HG03520 (cell line): ENCODE data around the gene ANKLE1.
"Not testable (repeated sequence)": the region's sequence is repeated elsewhere in the genome, so short reads cannot be mapped to it uniquely, and the experiment has no call there.

Experiments used
- ATAC-seq: cut with Tn5 transposase; IDR thresholded peaks from one replicate; pipeline ENCODE4 v1.9.1; 2021; ENCODE audit warnings: mild to moderate bottlenecking, moderate library complexity; ENCODE audit not compliant: unreplicated experiment

Gene ANKLE1

DNA sequence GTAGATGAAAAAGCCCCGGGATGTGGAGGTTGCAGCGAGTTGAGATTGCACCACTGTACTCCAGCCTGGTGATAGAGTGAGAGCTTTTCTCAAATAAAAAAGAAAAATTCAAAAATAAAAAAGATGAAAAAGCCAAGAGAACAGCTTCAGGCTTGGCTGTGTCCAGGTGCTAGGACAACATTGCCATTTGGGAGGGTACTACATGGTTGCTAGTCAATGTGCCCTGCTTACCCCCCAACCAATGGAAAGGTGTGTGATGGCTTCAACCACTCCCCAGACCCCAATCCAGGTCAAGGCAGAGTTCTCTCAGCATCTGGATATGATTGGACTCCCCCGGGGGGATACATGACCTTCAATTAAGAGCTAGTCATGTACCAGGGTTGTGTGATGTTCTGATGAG is 2.3 kb upstream of the ANKLE1 start:
- ATAC-seq = no peak

DNA sequence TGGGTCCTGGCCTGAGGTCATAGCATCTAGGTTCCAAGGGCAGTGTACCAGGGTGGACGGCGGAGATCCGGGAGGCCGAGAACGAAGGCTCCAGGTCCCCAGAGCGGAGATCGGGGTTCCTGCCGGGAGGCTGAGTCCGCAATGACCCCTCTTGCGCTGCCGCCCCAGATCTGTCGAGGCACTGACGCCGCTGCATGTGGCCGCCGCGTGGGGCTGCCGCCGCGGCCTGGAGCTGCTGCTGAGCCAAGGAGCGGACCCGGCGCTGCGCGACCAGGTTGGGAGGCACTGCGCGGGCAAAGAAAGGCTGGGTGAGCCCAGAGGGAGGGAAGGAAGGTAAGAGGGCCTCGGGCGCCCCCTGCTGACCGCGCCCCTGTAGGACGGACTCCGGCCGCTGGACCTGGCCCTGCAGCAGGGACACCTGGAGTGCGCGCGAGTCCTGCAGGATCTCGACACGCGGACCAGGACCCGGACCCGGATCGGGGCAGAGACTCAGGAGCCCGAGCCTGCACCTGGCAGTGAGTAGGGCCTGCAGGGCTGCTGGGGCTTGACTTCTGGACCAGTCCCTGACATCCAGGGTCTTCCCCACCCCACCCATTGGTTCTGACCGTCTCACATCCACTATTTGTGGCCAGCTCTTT is 906 bp downstream of the ANKLE1 start:
- ATAC-seq = peak; percentile 72

DNA sequence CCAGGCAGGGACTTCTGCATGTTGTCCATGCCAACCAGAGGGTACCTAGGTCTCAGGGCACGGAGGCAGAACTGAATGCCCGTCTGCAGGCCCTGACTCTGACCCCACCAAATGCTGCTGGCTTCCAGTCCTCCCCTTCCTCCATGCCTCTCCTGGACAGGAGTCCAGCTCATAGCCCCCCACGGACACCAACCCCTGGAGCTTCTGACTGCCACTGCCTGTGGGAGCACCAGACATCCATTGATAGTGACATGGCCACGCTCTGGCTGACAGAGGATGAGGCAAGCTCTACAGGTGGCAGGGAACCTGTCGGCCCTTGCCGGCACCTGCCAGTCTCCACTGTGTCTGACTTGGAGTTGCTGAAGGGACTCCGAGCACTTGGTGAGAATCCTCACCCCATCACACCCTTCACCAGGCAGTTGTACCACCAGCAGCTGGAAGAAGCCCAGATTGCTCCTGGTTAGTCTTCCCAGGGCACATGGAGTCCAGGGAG is 1.8 kb downstream of the ANKLE1 start:
- ATAC-seq = no peak

DNA sequence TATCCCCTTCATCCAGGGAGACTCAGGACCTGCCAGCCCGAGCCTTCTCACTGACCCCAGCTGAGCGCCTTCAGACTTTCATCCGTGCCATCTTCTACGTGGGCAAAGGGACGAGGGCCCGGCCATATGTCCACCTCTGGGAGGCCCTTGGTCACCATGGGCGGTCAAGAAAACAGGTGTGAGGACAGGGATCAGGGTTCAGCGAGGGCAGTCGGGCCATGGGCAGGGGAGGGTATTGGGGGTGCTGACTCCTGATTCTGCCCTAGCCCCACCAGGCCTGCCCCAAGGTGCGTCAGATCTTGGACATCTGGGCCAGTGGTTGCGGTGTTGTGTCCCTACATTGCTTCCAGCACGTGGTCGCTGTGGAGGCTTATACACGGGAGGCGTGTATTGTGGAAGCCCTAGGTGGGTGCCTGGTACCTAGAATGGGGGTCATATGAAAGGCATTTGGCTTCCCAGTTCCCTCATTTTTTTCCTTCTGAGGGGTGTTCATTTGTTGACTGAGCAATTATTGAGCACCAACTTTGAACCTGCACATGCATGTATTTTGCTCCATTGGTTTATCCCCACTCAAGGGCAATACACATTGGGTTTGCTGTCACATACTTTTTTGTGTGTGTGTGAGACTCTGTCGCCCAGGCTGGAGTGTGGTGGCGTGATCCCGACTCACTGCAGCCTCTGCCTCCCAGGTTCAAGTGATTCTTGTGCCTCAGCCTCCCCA is 3.9 kb downstream of the ANKLE1 start:
- no peak for ATAC-seq

DNA sequence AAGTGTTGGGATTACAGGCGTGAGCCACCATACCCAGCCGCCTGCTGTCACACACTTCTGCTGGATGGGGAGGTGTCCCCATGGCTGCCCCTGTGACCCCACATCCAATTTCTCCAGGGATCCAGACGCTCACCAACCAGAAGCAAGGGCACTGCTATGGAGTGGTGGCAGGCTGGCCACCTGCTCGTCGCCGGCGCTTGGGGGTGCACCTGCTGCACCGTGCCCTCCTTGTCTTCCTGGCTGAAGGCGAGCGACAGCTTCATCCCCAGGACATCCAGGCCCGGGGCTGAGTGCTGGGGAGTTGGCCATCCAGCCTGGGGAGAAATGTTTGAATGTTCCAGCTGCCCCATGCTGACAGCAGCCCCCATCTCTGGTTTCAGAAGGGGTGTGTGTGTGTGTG is 4.6 kb downstream of the ANKLE1 start:
- no peak for ATAC-seq

DNA sequence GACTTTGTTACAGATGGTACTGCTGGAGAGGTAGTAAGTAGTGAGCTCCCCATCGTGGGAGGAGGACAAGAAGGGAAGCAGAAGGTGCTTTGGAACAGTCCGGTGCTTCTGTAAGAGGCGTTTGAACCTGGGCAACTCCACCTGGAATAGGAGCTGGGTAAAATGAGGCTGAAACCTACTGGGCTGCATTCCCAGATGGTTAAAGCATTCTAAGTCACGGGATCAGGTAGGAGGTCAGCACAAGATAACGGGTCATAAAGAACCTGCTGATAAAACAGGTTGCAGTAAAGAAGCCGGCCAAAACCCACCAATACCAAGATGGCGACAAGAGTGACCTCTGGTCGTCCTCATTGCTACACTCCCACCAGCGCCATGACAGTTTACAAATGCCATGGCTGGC is 5.1 kb downstream of the ANKLE1 start:
- no peak for ATAC-seq

DNA sequence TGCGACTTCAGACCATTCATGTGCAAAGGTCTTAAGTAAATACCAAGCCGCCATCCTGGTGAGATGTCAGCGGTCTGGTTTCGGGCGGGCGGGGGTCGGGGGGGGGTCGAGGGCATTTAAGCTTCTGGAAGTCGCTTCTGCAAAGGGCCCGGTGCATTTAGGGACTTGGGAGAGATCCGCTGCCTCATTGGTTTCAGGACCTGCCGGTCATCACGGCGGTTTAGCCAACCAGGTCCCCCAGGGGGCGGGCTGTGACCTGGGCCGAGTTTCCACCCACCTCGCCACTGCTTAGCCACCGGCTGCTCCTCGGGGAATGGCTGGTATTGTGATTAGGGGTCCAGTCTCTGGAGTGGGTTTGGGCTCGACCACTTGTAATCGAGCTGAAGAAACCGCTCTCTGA is 7.8 kb downstream of the ANKLE1 start:
- no peak for ATAC-seq

DNA sequence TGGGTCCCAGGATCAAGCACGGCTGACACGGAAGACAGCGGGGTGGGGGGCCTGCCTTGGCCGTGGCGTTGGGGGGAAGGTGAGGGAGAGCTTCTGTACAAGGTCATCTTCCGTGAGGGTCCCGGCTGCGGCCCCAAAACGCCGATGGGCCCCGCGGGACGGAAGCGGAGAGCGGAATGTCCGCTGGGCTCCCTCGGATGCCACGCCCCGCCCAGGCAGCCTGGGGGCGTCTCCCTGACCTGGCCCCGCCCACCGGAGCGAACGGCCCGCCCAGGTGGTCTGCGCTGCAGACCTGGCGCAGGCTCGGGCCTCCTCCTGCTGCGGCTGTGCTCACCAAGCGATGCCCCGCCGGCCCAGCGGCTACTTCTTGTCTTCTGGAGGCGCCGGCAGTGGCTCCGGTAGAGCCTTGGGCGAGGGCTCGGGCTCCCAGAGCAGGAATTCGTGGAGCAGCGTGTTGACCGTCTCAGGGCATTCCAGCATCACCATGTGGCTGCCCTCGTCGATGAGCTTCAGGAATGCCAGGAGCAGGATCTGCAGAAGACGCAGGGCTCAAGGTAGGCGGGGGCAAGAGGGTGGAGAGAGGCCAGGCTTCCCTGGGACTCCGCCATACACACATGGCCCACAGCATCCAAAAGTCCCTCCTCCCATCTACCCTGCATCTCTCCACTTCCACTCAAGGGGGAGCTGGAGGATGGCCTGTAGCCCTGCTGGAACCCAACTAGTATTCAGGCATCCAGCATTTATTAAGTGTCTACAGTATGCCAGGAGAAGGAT is 10.8 kb downstream of the ANKLE1 start:
- no peak for ATAC-seq

DNA sequence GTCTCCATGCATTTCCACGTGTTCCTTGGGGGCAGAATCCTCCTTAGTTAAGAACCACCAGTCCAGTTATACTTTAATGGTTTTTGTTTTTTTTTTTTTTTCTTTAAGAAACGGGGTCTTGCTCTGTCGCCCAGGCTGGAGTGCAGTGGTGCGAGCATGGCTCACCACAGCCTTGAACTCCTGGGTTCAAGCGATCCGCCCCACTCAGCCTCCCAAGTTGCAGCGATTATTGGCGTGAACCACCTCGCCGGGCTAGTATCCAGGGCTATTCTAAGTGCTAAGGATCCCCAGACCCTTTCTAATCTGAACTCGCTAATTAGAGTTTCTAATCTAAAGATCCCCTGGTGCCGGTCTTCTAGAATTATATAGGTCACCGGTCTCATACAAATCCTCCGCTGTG is 11.9 kb downstream of the ANKLE1 start:
- ATAC-seq = no peak

DNA sequence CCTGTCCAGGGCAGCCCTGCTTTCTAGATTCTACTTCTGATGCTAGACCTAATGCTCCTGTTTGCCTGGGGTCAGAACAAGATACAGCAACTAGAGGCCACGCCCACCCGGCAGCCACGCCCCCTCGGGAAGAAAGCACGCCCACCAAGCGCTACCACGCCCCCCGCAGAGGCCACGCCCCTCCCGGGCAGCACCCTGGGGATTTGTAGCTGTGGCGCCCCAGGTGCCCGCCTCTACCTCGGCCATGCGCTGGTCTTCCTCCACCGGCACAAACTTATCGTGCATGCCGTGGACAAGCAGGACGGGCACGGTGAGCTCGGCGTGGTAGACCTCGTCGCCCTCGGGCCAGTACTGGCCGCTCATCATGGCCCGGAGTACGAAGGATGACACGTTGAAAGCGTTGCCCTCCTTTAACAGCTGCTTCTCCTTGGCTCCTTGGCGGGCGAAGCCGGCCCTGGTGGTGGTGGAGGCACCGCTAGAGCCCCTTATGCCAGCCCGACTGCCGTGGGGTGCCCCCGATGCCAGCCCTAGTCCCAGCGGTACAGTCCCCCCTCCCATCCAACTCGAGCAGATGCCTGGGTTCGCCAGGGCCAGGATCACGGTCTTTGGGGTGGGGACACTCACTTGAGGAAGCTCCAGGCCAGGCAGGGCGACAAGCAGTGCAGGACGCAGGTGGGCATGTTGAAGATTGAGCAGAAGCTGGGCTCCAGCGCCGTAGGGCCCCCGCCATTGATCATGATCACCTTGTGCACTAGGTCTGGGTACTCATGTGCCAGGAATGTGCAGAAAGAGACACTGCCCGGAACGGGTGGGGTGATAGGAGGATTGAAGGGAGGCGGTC is 12.6 kb downstream of the ANKLE1 start:
- ATAC-seq = no peak

DNA sequence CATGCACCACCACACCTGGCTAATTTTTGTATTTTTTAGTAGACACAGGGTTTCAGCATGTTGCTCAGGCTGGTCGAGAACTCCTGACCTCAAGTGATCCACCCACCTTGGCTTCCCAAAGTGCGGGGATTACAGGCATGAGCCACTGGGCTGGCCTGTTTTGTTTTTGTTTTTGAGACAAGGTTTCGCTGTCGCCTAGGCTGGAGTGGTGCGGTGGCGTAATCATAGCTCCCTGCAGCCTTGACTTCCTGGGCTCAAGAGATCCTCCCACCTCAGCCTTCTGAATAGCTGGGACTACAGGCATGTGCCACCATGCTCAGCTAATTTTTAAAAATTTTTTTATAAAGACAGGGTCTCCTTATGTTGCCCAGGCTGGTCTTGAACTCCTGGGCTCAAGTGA is 13.8 kb downstream of the ANKLE1 start:
- ATAC-seq = not testable (repeated sequence)

DNA sequence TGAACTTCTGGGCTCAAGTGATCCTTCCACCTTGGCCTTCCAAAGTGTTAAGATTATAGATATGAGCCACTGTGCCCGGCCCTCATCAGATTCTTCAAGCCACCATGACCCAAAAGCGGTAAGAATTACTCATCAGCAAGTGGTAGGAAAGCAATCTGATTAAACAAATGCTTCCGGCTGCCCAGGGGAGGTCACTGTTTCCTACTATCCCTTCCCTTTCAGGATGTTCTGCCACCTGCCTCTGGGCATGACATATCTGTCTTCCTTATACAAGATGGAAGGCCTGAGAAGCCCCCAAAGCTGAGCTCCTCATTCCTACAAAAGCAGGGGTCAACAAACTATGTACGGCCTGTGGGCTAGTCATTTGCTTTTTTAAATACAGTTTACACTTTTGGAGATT is 14.6 kb downstream of the ANKLE1 start:
- no peak for ATAC-seq

DNA sequence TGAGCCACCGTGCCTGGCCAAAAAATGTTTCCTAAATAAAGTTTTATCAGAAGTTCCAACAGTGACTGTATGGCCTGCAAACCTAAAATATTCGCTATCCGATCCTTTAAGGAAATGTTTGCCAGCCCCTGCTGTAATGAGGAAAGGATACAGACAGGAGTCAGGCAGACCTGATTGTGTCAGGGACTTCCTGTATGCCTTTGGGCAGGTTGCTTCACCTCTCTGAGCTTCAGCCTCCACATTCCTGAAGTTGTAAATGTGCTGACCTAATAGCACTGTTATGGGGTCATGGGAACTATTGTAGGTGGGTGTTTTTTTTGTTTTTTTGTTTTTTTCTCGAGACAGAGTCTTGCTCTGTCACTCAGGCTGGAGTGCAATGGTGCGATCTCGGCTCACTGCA is 15.3 kb downstream of the ANKLE1 start:
- ATAC-seq = no peak

DNA sequence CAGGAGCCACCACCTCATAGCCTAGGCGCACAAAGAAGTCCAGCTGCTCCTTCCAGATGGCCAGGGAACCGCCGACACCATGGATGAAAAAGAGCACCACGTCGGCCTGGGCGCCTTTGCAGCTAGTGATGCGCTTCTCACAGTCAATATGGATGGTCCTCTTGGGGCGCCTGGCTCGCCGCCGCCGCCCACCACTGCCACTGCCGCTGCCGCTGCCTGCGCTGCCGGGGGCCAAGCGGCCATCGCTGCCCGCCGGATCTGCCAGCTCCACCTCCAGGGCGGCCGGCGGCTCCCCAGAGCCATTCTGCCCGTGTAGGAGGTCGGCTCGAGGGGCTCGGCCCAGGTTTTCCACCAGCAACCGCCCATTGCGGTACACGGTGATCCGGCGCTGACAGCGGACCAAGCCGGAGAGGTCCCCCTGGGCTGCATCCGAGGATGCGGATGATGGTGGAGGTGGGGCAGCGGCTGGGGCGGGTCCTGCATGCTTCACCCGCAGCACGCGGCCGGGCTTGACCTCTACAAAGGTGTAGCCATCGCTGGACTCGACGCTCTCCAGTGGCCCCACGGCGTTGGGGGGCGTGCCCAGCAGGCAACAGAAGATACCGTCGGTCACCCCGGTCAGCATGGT is 19.4 kb downstream of the ANKLE1 start:
- ATAC-seq = no peak

DNA sequence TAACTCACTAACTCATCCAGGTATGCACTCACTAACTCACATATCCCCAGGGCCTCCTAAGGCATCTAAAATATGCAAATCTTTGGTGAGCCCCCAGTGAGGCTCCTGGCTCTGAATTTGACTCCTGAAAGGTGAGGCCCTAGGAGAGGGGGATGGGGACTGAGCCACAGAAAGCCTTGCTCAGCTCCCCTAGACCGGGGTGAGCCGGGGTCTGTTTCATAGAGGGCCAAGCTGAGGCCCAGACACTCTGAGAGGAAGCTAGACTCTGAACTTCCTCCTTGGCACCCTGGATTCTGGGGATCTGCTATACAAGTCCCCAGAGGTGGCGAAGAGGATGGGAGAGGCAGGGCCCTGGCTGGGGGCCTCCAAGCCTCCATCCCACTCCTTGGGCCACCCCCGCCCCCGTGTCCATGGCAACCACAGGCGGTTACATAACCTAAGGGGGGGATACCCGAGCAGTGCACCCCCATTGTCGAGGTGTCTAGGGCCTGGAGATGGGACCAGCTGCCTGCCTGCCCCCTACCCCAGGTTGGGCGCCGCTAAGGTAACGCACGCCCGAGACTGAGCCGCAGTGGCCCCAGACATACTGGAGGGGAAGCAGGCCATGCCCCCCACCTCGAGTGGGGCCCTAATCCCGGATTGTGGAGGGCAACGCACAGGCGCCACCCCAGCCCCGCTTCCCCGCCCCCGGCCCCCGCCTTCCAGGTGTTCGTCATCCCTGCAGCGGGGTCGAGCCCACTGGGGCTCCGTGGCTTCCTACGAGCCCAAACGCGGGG is 20.9 kb downstream of the ANKLE1 start:
- ATAC-seq = no peak

DNA sequence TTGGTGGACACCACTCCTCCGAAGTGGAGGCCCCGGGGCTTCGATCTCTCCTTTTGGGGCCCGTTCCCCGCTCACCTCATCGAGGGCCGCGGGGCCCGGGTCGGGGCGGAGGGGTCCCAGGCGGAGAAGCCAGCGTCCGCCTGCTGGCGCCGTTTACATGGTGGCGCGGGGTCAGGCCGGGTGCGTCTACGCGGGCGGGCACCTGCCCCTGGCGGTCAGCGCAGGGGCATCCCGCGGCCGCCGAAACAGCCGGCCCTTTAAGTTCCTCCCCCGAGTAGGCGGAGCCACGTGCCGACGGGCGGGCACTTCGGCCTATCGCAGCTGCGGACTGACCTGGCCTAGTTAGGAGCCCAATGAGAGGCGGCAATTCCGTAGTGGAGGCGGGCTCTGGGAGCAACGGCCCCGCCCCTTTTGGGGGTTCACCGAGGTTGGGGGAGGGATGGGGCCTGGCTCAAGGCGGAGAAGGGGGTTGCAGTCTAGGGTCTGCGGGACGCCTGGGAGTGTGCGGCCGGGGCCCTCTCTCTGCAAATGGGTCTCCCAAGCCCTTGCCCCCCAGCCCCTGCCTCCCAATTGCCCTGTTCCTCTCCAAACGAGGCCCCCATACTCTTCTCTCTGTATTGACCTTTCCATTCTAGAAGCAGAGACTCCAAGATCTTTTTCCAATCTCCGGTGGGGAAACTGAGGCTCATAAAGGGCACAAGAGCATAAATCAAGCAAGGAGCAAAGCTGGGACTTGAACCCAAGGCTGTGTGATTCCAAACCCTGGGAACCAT is 21.7 kb downstream of the ANKLE1 start, which contains the start of gene ABHD8:
Gene ABHD8, minus strand, starts transcription at position 259 of the 773 bp plus-strand sequence. CDS start 1,809 bp downstream, outside the sequence.
- ATAC-seq = peak; percentile 42

DNA sequence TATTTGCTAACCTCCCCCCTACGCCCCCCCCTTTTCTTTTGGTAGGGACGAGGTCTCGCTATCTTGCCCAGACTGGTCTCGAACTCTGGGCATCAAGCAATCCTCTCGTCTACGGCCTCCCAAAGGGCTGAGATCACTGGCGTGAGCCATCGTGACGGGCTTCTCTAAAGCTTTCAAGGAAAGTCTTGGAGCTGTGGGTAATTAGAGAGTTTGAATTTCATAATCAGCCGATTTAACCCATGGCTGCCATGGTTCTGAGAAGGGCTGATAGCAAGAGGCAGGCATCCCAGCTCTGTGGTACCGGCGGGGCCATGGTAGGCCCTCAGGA is 22.2 kb downstream of the ANKLE1 start:
- ATAC-seq = no peak

DNA sequence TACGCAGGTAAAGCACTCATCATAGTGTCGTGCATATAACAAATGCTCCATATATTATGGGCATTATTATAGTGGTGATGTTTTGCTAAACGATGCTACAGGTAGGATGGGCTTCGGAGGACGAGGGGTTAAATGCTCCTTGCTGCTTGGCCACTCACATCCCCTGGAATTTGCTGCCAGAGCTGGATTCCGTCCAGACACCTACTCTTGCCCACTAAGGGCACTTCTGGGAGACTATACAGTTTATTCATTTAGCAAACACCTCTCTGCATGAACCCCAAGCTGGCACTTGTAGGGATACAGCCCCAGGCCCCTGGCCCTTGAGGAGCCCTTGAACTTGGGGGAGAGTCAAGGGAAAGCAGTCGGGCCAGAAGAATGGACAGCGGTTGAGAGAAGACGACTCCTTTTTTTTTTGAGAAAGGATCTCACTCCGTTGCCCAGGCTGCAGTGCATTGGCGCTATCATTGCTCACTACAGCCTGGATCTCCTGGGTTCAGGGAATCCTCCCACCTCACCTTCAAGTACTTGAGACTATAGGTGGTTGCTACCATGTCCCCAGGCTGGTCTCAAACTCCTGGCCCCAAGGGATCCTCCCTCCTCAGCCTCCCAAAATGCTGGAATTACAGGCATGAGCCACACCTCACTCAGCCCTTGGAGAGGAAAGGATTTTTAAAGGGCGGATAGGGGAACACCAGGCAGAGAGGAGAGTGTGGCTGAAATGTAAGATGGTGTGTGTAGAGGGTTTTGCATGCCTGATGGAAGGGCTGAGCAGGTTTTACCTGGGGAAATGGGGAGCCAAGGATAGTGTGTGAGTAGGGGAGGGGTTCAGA is 22.9 kb downstream of the ANKLE1 start:
- ATAC-seq = no peak
